Measurements from ENCODE around the gene NOXO1. TPM values are rescaled to one million over a fixed set of nuclear protein-coding genes. Genes with fewer than 3 reads are reported as not detected.

The NOXO1 gene
- polyA plus RNA-seq, 1 donor (not counting 4 experiments of a cell fraction or from before 2014, with no cell fraction given) = 0.38 TPM

GRCh38 chr16:1945559-1946391 lies 35.5 kb downstream of the NOXO1 start:
- Histone ChIP-seq H3K4me1 (ENCODE audit: control insufficient read depth, extremely low read depth, insufficient read depth, low read length) (peaks cover 27% of the 10 kb centered on the region), H3K9ac (ENCODE audit: control insufficient read depth, extremely low read depth, insufficient read depth, low read length) (no peak overlapping the region), H3K9me3 (ENCODE audit: control insufficient read depth, low read depth, low read length) (no peaks in the 10 kb centered on the region), H3K9me1 (ENCODE audit: control insufficient read depth, extremely low read depth, insufficient read depth, low read length) (no peaks in the 10 kb centered on the region), H3K4me2 (ENCODE audit: control insufficient read depth, extremely low read depth, insufficient read depth, low read depth, low read length) (no peak overlapping the region), H3K79me2 (ENCODE audit: control insufficient read depth, insufficient read depth, low read length) (no peaks in the 10 kb centered on the region), H3K27ac (ENCODE audit: control insufficient read depth, insufficient read depth, low read length) (no peak overlapping the region), H3K36me3 (ENCODE audit: control insufficient read depth in 2 of 2, extremely low read depth in 1 of 2, insufficient read depth in 2 of 2, low read length in 2 of 2) (no peaks in the 10 kb centered on the region), H3K27me3 (ENCODE audit: control insufficient read depth, extremely low read depth, insufficient read depth, low read length) (no peaks in the 10 kb centered on the region), H4K20me1 (ENCODE audit: control insufficient read depth, extremely low read depth, insufficient read depth, low read length) (no peaks in the 10 kb centered on the region), H2AFZ (ENCODE audit: control insufficient read depth, low read length) (no peak overlapping the region), H3K4me3 (ENCODE audit: control insufficient read depth in 2 of 3, extremely low read depth in 1 of 3, insufficient read depth in 2 of 3, low read depth in 1 of 3, low read length in 3 of 3) (no peak overlapping the region)
- no peak for TF ChIP-seq CTCF (optimal IDR thresholded peaks at IDR 0.05 in 1 of 3, IDR thresholded peaks at IDR 0.05 in 1 of 3, conservative IDR thresholded peaks at IDR 0.05 in 1 of 3; ENCODE audit: extremely low read depth in 1 of 3, insufficient read depth in 2 of 3, low read length in 3 of 3)
- no peak for TF ChIP-seq EZH2 (IDR thresholded peaks at IDR 0.05; ENCODE audit: low read length)
- no peak for FAIRE-seq
- dilution Hi-C loops (cut with MboI; ENCODE audit: extremely low pct_ligation_motif_present, low sequenced_read_pairs) = no loop called here
- DNase-seq (ENCODE audit: low read depth, low spot score) = no peak

- Histone ChIP-seq H4K20me1 (ENCODE audit: control insufficient read depth, extremely low read depth, insufficient read depth, low read length) (no peaks in the 10 kb centered on the region), H3K27ac (ENCODE audit: control insufficient read depth, insufficient read depth, low read length) (no peak overlapping the region), H3K4me2 (ENCODE audit: control insufficient read depth, extremely low read depth, insufficient read depth, low read depth, low read length) (no peak overlapping the region), H3K9me3 (ENCODE audit: control insufficient read depth, low read depth, low read length) (no peaks in the 10 kb centered on the region), H3K36me3 (ENCODE audit: control insufficient read depth in 2 of 2, extremely low read depth in 1 of 2, insufficient read depth in 2 of 2, low read length in 2 of 2) (no peaks in the 10 kb centered on the region), H3K27me3 (ENCODE audit: control insufficient read depth, extremely low read depth, insufficient read depth, low read length) (no peaks in the 10 kb centered on the region), H3K4me1 (ENCODE audit: control insufficient read depth, extremely low read depth, insufficient read depth, low read length) (peaks cover 20% of the 10 kb centered on the region), H3K79me2 (ENCODE audit: control insufficient read depth, insufficient read depth, low read length) (no peaks in the 10 kb centered on the region), H2AFZ (ENCODE audit: control insufficient read depth, low read length) (no peak overlapping the region), H3K9ac (ENCODE audit: control insufficient read depth, extremely low read depth, insufficient read depth, low read length) (no peak overlapping the region), H3K9me1 (ENCODE audit: control insufficient read depth, extremely low read depth, insufficient read depth, low read length) (no peaks in the 10 kb centered on the region), H3K4me3 (ENCODE audit: control insufficient read depth in 2 of 3, extremely low read depth in 1 of 3, insufficient read depth in 2 of 3, low read depth in 1 of 3, low read length in 3 of 3) (no peak overlapping the region)
- no peak for DNase-seq (ENCODE audit: low read depth, low spot score)
- dilution Hi-C loops (cut with MboI; ENCODE audit: extremely low pct_ligation_motif_present, low sequenced_read_pairs) = no loop called here
- TF ChIP-seq CTCF (optimal IDR thresholded peaks at IDR 0.05 in 1 of 3, IDR thresholded peaks at IDR 0.05 in 1 of 3, conservative IDR thresholded peaks at IDR 0.05 in 1 of 3; ENCODE audit: extremely low read depth in 1 of 3, insufficient read depth in 2 of 3, low read length in 3 of 3) = no peak
- no peak for TF ChIP-seq EZH2 (IDR thresholded peaks at IDR 0.05; ENCODE audit: low read length)
- FAIRE-seq = no peak
These were observed 36.6 kb downstream of the NOXO1 start for GRCh38 chr16:1944612-1945199.

All from keratinocyte (primary cell).